MM.1S (cell line): ENCODE measurements around the gene SORBS2.

Source experiments
- EZH2 ChIP-seq: fragments of 300-600 bp; sonication (generic); optimal IDR thresholded peaks from 2 replicates; pipeline ENCODE3; 2017; ENCODE audit warnings: low read depth, mild to moderate bottlenecking, antibody characterized with exemption, low read length, mixed read lengths
- TF ChIP-seq, protein P1 (sequence below): fragments of 300-600 bp; sonication (generic); IDR thresholded peaks from 2 replicates; pipeline ENCODE4 v1.5.1; 2016; ENCODE audit warnings: antibody characterized with exemption, low read length, mixed read lengths

DNA sequence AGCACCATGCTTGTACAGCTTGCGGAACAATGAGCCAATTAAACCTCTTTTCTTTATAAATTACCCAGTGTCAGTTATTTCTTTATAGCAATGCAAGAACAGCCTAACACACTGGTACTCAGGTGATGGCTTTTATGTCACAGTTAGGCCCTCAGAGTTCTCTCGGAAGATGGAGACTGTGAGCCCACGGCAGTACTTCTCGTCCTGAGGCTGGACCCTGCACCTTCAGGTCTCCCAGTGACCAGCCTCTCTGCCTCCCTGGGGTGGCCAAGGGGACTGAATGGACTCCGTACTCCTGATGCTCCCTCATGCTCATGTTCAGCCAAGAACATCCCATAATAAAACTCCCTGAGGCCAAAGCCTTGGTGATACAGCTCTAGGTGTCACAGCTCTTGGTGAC lies 251.7 kb downstream of the SORBS2 start:
- TF ChIP-seq EZH2 = no peak
- TF ChIP-seq, protein P1, sequence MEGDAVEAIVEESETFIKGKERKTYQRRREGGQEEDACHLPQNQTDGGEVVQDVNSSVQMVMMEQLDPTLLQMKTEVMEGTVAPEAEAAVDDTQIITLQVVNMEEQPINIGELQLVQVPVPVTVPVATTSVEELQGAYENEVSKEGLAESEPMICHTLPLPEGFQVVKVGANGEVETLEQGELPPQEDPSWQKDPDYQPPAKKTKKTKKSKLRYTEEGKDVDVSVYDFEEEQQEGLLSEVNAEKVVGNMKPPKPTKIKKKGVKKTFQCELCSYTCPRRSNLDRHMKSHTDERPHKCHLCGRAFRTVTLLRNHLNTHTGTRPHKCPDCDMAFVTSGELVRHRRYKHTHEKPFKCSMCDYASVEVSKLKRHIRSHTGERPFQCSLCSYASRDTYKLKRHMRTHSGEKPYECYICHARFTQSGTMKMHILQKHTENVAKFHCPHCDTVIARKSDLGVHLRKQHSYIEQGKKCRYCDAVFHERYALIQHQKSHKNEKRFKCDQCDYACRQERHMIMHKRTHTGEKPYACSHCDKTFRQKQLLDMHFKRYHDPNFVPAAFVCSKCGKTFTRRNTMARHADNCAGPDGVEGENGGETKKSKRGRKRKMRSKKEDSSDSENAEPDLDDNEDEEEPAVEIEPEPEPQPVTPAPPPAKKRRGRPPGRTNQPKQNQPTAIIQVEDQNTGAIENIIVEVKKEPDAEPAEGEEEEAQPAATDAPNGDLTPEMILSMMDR = no peak
